Measurements from ENCODE around the gene KCNMA1.

DNA sequence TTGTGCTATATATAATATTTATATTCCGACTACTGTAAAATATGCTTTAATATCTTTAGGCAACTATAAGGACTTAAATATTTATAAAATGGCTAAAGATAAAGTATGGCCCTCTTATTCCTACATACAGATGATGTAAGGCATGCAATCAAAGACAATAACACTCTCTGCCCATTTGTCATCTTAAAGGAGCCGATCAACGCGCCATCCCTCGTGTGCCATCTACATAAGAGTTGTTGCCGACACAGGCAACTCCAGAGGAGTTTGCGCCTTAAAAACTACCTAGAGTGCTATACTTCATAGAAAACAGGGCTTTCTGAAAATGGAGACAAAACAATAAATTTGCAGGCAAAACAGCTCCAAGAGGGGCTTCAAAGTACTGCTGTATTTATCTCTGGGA is 709.0 kb downstream of the KCNMA1 start:
- TF ChIP-seq, protein P1, sequence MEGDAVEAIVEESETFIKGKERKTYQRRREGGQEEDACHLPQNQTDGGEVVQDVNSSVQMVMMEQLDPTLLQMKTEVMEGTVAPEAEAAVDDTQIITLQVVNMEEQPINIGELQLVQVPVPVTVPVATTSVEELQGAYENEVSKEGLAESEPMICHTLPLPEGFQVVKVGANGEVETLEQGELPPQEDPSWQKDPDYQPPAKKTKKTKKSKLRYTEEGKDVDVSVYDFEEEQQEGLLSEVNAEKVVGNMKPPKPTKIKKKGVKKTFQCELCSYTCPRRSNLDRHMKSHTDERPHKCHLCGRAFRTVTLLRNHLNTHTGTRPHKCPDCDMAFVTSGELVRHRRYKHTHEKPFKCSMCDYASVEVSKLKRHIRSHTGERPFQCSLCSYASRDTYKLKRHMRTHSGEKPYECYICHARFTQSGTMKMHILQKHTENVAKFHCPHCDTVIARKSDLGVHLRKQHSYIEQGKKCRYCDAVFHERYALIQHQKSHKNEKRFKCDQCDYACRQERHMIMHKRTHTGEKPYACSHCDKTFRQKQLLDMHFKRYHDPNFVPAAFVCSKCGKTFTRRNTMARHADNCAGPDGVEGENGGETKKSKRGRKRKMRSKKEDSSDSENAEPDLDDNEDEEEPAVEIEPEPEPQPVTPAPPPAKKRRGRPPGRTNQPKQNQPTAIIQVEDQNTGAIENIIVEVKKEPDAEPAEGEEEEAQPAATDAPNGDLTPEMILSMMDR (IDR thresholded peaks at IDR 0.05), result no peak
- no peak for TF ChIP-seq POLR2A (IDR thresholded peaks at IDR 0.05)
- TF ChIP-seq POLR2AphosphoS5 (IDR thresholded peaks at IDR 0.05), result no peak
